Central memory CD8-positive, alpha-beta T cell (primary cell): ENCODE measurements around the gene CDC45.

Experiments used
- ATAC-seq: fragments of 150-1000 bp; cut with Tn5 transposase; replicated peaks from 2 replicates; pipeline ENCODE4 v1.10.0; 2022; ENCODE audit warnings: mild to moderate bottlenecking, moderate FRiP score, moderate number of reproducible peaks; ENCODE audit not compliant: poor library complexity, severe bottlenecking; ENCODE audit errors: extremely low read depth
- DNase-seq, 2 donors: peaks; one replicate each; pipeline ENCODE4 v3.0.0; 2021; ENCODE audit warnings: low spot score in 2 of 2
- H3K27ac Mint-ChIP-seq: one replicate; pipeline ENCODE4 v1.8.0; 2022; ENCODE audit warnings: low read depth, mild to moderate bottlenecking, moderate library complexity, mixed read lengths
- H3K27me3 Mint-ChIP-seq: one replicate; pipeline ENCODE4 v1.8.0; 2022; ENCODE audit warnings: mixed read lengths
- H3K36me3 Mint-ChIP-seq: one replicate; pipeline ENCODE4 v1.8.0; 2022; ENCODE audit warnings: mild to moderate bottlenecking, moderate library complexity, mixed read lengths; ENCODE audit not compliant: insufficient read depth
- H3K4me1 Mint-ChIP-seq: one replicate; pipeline ENCODE4 v1.8.0; 2022; ENCODE audit warnings: mixed read lengths
- H3K4me3 Mint-ChIP-seq: one replicate; pipeline ENCODE4 v1.8.0; 2022; ENCODE audit warnings: mild to moderate bottlenecking, moderate library complexity, mixed read lengths
- H3K9me3 Mint-ChIP-seq: one replicate; pipeline ENCODE4 v1.8.0; 2022; ENCODE audit warnings: mixed read lengths

CDC45 gene

GRCh38 chr22:19565382-19566278 lies 85.9 kb downstream of the CDC45 start:
- peaks cover 23% of the 10 kb centered on the region for H3K27me3 Mint-ChIP-seq
- no peak overlapping the region for H3K4me3 Mint-ChIP-seq
- H3K4me1 Mint-ChIP-seq = no peaks in the 10 kb centered on the region
- no peak overlapping the region for H3K27ac Mint-ChIP-seq
- no peaks in the 10 kb centered on the region for H3K36me3 Mint-ChIP-seq
- DNase-seq (no peak), ATAC-seq (no peak)
- no peaks in the 10 kb centered on the region for H3K9me3 Mint-ChIP-seq

GRCh38 chr22:19566279-19567156 lies 86.8 kb downstream of the CDC45 start:
- DNase-seq (no peak), ATAC-seq (no peak)
- Mint-ChIP-seq H3K36me3 (no peaks in the 10 kb centered on the region), H3K9me3 (no peaks in the 10 kb centered on the region), H3K4me3 (no peak overlapping the region), H3K27ac (no peak overlapping the region), H3K27me3 (peaks cover 23% of the 10 kb centered on the region), H3K4me1 (no peaks in the 10 kb centered on the region)

- no peak overlapping the region for H3K4me3 Mint-ChIP-seq
- H3K27me3 Mint-ChIP-seq = peaks cover 23% of the 10 kb centered on the region
- no peaks in the 10 kb centered on the region for H3K36me3 Mint-ChIP-seq
- ATAC-seq (no peak), DNase-seq (no peak)
- H3K4me1 Mint-ChIP-seq = no peaks in the 10 kb centered on the region
- H3K9me3 Mint-ChIP-seq = no peaks in the 10 kb centered on the region
- no peak overlapping the region for H3K27ac Mint-ChIP-seq
These were observed 87.7 kb downstream of the CDC45 start for GRCh38 chr22:19567157-19568009.

GRCh38 chr22:19568337-19569275 lies 88.9 kb downstream of the CDC45 start:
- ATAC-seq (no peak), DNase-seq (no peak)
- Mint-ChIP-seq H3K9me3 (no peaks in the 10 kb centered on the region), H3K27me3 (peaks cover 27% of the 10 kb centered on the region), H3K27ac (peak overlapping the region; percentile 19), H3K36me3 (peaks cover 3% of the 10 kb centered on the region), H3K4me1 (no peaks in the 10 kb centered on the region), H3K4me3 (no peak overlapping the region)

GRCh38 chr22:19569276-19569640 lies 89.5 kb downstream of the CDC45 start:
- Mint-ChIP-seq H3K27me3 (peaks cover 33% of the 10 kb centered on the region), H3K36me3 (peaks cover 3% of the 10 kb centered on the region), H3K27ac (no peak overlapping the region), H3K9me3 (no peaks in the 10 kb centered on the region), H3K4me1 (no peaks in the 10 kb centered on the region), H3K4me3 (no peak overlapping the region)
- no peak for ATAC-seq
- DNase-seq = no peak

GRCh38 chr22:19569976-19570375 lies 90.3 kb downstream of the CDC45 start:
- Mint-ChIP-seq H3K4me3 (no peak overlapping the region), H3K9me3 (no peaks in the 10 kb centered on the region), H3K36me3 (peaks cover 3% of the 10 kb centered on the region), H3K27ac (no peak overlapping the region), H3K27me3 (peaks cover 37% of the 10 kb centered on the region), H3K4me1 (no peaks in the 10 kb centered on the region)
- DNase-seq (no peak), ATAC-seq (no peak)
